Measurements from ENCODE around the gene KCNJ18. TPM values are rescaled to one million over a fixed set of nuclear protein-coding genes. Genes with fewer than 3 reads are reported as not detected.
"Not testable (repeated sequence)": the region's sequence is repeated elsewhere in the genome, so short reads cannot be mapped to it uniquely, and the experiment has no call there.

The KCNJ18 gene
- total RNA-seq, 1 donor from 2014 or later: not detected

DNA sequence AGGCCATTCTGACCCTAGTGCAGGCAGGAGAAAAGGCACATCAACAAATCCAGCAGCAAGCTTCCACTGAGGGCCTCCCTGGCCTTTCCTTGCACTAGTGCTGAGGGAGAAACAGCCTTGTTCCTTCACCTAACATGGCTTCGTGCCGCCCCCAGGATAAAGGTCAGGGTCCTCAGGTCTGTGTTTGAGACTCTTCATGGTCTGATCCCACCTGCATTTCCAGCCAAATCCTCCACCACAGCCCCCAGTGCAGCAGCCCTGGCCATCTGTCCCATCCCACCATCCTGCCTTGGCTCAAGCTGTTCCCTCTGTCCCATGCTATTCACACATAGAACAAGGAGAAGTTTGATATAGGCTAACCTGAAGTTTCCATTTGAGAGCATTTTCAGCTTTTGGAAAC, 20.9 kb upstream of the KCNJ18 start:
- intact Hi-C loops (cut with micrococcal nuclease): not testable (repeated sequence)

DNA sequence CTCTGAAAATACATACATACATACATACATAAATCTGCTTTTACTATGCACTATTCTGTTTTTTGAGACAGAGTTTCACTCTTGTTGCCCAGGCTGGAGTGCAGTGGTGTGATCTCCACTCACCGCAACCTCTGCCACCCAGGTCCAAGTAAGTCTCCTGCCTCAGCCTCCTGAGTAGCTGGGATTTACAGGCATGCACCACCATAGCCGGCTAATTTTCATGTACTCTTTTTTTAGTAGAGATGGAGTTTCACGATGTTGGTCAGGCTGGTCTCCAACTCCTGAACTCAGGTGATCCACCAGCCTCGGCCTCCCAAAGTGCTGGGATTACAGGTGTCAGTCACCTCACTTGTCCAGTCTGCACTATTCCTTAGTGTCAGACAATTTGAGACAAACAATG, 20.5 kb upstream of the KCNJ18 start:
- intact Hi-C loops (cut with micrococcal nuclease): not testable (repeated sequence)

DNA sequence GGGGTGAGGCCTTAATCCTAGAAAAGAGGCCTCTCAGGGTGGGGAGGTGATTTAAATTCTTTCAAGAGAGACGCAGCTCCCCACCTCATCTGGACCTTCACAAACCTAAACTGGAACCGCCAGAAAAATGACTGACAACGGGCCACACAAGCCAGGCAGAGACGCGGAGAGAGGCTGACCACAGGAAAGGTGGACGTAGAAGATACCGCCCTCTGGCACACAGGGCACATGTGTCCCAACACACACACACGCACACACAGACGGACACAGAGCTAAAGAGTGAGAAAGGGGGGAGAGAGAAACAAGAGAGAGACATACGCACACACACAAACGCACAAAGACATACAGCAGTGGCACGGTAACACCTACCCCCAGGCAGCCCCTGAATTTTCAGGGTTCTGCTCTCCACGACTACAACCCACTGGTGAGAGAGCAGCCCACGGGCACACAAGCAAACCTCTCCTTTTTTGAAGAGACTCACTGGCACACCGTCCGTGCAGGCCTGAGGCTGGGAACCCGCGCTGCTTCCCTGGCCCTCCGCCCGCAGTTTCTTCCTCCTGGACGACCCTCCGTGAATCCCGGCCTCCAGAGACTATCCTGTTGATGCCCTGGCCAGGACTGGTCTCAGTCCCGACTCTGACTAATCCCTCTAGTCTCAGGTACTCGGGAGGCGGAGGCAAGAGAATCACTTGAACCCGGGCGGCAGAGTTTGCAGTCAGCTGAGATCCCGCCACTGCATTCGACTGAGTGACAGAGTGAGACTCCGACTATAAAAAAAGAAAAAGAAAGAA, 18.7 kb upstream of the KCNJ18 start:
- intact Hi-C loops (cut with micrococcal nuclease): not testable (repeated sequence)

DNA sequence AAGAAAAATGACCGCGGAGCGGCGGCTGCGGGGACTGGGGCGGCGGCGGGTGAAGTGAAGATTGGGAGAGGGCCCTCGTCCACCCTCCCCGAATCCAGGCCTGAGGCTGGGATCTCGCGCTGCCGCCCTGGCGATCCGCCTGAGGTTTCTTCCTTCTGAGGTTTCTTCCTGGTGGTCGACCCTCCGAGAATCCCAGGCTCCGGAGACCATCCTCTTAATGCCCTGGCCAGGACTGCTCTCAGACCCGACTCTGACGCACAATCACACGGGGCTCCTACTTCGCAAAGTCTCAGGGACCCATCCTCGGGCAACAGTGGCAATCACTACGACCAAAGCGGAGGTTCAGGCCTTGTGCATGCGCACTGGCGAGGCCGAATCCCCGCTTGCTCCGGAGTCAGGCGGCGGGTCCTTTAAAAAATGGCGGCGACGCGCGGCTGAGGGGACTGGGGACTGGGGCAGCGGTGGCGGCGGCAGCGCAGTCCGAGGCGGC, 18.0 kb upstream of the KCNJ18 start:
- intact Hi-C loops (cut with micrococcal nuclease): no loop called here

DNA sequence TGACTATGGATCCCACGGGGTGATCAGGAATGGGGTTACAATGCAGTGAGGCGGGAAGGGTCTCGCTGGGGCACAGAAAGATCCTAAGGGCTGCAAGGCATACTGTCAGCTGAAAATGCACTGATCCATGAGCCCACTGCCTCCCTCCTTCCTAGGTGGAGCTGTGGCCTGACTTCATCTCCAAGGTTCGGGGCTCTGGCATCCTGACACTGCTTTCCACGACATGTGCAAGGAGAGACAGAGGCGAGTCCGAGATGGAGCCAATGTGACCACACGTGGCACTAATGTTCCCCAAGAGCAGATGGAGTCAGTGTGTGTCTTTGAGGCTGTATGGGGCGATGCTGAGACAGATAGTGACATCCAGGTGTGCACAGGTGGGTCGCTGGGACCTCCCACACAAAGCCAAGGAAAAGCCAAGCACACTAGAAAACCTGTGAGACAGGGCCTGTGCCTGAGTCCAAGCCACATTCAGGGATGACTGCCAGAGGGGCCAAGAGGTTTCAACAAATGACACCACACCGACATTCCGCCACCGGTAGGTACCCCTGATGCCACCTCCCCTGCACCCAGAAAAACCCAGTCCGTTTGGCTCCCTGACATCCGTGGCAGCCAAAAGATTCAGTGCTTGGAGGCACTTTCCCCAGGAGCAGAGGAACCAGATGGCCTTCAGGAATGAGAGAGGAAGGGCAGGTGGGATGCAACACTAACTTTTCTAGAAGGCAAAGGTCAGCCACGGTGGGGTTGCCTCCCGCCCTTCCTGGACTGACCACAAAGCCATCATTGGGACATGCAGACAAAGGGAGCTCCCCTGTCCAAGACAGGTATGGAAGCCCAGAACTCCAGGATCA, 17.2 kb upstream of the KCNJ18 start:
- intact Hi-C loops (cut with micrococcal nuclease): not testable (repeated sequence)

DNA sequence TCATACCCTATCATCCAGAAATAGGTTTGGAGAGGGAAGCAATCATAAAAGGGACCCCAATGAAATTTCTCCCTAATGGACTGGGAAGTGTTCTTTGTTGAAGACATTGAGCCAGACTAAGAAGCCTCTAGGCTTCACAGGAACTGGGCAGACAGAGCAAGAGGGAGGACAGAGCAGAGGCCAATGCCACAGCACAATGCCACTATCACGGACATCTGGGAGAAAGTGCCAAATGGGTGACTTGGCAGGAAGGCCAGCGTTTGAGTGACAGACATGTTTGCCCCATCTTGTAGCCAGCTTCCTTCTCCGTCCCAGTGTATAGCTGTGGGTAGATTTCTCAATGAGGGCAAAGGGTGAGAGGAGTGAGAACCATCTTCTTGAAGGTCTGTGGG, 16.6 kb upstream of the KCNJ18 start:
- intact Hi-C loops (cut with micrococcal nuclease): not testable (repeated sequence)

DNA sequence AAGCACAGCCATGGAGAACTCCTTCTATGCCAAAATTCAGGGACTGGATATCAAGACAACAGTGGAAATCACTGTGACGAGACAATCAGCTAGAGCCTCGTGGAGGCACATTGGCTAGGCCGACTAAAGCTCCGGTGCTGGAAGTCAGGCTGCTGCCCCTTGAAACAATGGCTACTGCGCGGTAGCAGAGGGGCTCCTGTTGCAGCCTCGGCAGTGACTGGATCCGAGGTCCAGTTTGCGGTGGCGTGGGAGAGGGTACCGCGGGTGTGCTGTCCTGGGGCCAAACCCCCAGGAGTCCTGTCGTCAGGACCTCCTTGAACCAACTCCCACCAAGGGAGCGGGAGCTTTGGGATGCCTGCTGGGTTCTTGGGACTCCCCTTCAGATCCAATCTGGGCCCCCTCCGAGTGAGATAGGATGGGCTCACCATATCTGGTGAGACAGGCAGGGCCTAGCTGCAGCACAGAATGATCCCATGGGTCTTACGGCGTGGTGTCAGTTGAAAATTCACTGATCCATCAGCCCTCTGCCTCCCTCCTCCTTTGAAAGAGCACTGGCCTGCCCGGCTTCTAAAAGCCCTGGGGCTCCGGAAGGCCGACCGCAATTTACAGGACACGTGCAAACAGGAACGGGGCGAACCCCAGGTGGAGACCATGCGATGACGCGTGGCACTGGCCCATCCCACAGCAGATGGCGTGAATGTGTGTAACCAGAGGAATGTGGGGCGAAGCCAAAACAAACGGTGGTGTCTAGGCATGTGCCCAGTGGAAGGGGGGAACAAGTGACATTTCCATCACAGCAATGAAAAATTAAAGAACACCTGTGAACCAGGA, 15.8 kb upstream of the KCNJ18 start:
- intact Hi-C loops (cut with micrococcal nuclease): no loop called here

DNA sequence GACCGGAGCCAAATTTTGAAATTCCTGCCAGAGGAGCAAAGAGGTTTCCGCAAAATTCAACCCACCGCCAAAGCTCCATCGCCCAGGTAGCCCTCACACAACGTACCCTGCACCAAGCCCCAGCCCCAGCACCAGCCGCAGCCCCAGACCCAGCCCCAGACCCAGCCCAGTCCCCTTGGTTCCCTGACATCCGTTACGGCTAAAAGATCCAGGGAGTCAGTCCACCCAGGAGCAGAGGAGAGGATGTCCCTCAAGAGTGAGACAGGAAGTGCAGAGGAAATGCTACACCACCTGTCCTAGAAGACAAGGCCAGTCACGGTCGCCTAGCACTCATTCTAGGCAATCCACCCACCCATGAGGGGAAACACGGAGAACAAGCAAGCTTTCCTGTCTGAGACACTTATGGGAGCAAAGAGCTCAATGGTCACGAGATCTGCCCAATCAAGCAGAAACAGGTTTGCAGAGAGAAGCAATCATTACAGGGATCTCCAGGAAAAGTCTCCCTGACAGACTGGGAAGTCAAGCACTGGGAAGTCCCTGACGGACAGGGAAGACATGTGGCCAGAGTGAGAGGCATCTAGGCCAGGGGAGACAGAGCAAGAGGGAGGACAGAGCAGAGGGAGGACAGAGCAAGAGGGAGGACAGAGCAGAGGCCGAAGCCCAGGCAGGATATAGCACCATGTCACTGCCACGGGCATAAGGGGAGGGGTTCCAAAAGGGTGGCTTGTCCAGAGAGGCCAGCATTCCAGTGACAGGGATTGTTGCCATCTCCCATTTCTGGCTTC, 15.0 kb upstream of the KCNJ18 start:
- intact Hi-C loops (cut with micrococcal nuclease): no loop called here

DNA sequence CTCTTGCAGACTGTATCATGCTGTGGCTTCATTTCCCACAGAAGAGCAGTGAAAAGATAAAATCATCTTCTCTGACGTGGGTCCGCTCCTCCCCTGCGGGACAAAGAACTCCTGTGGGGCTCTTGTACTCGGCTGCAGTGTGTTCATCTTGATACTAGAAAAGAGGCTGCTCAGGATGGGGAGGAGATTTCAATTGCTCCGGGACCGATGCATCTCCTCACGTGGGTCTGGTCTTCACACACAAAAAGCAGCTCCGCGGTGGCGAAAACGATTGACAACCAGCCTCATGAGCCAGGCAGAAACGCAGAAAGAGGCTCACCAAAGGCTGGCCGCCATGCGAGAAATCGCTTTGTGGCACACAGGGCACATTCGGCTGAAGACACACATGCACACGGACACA, 14.4 kb upstream of the KCNJ18 start:
- intact Hi-C loops (cut with micrococcal nuclease): no loop called here

DNA sequence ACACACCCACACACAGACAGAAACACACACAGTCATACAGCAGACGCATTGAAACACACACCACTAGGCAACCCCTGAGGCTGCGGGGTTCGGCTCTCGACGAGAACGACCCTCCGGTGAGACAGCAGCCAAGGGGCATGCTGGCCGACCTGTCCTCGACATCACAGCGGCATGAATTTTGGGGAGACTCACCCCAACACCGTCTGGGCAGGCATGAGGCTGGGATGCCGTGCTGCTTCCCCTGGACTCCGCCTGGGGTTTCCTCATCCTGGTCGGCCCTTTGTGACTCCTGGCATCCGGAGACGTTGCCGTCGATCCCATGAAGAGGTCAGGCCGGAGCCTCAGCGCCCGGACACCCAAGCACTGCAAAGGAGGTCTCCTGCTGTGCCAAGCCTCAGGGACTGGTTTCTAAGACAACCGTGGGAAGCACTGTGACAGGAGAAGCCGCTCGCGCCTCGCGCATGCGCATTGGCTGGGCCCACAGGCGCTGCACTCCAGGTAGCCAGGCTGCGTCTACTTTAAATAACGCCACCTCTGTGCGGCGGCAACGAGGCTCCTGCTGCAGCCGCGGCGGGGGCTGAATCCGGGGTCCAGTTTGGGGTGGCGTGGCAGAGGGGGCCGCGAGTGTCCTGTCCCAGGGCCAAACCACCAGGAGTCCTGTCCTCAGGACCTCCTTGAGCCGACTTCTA, 13.8 kb upstream of the KCNJ18 start:
- intact Hi-C loops (cut with micrococcal nuclease): no loop called here

DNA sequence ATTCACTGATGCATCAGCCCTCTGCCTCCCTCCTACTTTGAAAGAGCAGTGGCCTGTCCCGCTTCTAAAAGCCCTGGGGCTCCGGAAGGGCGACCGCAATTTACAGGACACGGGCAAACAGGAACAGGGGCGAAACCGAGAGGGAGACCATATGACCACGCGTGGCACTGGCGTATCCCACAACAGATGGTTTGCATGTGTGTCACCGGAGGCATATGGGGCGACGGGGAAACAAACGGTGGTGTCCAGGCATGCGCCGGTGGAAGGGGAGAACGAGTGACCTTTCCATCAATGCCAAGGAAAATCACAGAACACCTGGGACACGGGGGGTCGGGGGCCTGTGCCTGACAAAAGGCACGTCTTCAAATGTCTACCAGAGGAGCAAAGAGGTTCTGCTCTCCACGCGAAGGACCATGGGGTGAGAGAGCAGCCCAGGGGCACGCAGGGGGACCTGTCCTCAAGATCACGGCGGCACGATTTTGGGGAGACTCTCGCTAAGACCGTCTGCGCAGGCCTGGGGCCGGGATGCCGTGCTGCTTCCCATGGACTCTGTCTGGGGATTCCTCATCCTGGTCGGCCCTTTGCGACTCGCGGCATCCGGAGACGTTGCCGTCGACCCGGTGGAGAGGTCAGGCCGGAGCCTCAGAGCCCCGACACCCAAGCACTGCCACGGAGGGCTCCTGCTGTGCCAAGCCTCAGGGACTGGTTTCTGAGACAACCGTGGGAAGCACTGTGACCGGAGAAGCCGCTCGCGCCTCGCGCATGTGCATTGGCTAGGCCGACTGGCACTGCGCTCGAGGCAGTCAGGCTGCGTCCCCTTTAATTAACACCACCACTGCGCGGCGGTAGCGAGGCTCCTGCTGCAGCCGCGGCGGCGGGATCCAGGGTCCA, 12.8 kb upstream of the KCNJ18 start:
- intact Hi-C loops (cut with micrococcal nuclease): no loop called here

DNA sequence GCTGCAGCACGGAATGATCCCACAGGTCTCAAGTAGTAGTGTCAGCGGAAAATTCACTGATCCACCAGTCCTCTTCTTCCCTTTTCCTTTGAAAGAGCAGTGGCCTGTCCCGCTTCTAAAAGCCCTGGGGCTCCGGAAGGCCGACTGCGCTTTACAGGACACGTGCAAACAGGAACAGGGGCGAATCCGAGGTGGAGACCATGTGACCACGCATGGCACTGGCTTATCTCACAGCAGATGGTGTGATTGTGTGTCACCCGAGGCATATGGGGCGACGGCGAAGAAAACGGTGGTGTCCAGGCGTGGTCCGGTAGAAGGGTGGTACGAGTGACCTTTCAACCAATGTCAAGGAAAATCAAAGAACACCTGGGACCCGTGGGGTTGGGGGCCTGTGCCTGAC, 12.0 kb upstream of the KCNJ18 start:
- intact Hi-C loops (cut with micrococcal nuclease): no loop called here

DNA sequence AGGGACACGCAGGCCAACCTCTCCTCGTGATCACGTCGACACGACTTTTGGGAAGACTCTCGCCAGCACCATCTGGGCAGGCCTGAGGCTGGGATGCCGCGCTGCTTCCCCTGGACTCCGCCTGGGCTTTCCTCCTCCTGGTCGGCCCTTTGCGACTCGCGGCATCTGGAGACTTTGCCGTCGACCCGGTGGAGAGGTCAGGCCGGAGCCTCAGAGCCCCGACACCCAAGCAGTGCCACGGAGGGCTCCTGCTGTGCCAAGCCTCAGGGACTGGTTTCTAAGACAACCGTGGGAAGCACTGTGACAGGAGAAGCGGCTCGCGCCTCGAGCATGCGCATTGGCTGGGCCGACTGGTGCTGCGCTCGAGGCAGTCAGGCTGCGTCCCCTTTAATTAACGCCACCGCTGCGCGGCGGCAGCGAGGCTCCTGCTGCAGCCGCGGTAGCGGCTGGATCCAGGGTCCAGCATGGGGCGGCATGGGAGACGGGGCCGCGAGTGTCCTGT, 11.4 kb upstream of the KCNJ18 start:
- intact Hi-C loops (cut with micrococcal nuclease): not testable (repeated sequence)

DNA sequence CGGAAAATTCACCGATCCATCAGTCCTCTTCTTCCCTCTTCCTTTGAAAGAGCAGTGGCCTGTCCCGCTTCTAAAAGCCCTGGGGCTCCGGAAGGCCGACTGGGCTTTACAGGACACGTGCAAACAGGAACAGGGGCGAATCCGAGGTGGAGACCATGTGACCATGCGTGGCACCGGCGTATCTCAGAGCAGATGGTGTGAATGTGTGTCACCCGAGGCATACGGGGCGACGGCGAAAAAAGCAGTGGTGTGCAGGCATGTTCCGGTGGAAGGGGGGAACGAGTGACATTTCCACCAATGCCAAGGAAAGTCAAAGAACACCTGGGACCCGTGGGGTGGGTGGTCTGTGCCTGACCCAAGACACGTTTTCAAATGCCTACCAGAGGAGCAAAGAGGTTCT, 10.7 kb upstream of the KCNJ18 start:
- intact Hi-C loops (cut with micrococcal nuclease): not testable (repeated sequence)

DNA sequence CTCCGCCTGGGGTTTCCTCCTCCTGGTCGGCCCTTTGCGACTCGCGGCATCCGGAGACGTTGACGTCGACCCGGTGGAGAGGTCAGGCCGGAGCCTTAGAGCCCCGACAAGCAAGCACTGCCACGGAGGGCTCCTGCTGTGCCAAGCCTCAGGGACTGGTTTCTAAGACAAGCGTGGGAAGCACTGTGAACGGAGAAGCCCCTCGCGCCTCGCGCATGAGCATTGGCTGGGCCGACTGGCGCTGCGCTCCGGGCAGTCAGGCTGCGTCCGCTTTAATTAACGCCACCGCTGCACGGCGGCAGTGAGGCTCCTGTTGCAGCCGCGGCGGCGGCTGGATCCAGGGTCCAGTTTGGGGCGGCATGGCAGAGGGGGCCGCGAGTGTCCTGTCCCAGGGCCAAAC, 10.2 kb upstream of the KCNJ18 start:
- intact Hi-C loops (cut with micrococcal nuclease): not testable (repeated sequence)

DNA sequence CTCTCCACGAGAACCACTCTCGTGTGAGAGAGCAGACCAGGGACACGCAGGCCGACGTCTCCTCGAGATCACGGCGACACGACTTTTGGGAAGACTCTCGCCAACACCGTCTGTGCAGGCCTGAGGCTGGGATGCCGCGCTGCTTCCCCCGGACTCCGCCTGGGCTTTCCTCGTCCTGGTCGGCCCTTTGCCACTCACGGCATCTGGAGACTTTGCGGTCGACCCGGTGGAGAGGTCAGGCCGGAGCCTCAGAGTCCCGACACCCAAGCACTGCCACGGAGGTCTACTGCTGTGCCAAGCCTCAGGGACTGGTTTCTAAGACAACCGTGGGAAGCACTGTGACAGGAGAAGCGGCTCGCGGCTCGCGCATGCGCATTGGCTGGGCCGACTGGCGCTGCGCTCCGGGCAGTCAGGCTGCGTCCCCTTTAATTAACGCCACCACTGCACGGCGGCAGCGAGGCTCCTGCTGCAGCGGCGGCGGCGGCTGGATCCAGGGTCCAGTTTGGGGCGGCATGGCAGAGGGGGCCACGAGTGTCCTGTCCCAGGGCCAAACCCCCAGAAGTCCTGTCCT, 9.1 kb upstream of the KCNJ18 start:
- intact Hi-C loops (cut with micrococcal nuclease): not testable (repeated sequence)

DNA sequence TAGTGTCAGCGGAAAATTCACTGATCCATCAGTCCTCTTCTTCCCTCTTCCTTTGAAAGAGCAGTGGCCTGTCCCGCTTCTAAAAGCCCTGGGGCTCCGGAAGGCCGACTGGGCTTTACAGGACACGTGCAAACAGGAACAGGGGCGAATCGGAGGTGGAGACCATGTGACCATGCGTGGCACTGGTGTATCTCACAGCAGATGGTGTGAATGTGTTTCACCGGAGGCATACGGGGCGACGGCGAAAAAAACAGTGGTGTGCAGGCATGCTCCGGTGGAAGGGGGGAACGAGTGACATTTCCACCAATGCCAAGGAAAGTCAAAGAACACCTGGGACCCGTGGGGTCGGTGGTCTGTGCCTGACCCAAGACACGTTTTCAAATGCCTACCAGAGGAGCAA, 8.4 kb upstream of the KCNJ18 start:
- intact Hi-C loops (cut with micrococcal nuclease): not testable (repeated sequence)

DNA sequence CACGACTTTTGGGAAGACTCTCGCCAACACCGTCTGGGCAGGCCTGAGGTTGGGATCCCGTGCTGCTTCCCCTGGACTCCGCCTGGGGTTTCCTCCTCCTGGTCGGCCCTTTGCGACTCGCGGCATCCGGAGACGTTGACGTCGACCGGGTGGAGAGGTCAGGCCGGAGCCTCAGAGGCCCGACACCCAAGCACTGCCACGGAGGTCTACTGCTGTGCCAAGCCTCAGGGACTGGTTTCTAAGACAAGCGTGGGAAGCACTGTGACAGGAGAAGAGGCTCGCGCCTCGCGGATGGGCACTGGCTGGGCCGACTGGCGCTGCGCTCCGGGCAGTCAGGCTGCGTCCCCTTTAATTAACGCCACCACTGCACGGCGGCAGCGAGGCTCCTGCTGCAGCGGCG, 7.9 kb upstream of the KCNJ18 start:
- intact Hi-C loops (cut with micrococcal nuclease): not testable (repeated sequence)

All from T-helper 2 cell treated with Interferon-gamma antibody and Interleukin-4, amounts not matched to agents 100 ng/mL and 5 ng/mL, for 36 hours (primary cell).